ENCODE data around the gene CCND2.

Gene CCND2

DNA sequence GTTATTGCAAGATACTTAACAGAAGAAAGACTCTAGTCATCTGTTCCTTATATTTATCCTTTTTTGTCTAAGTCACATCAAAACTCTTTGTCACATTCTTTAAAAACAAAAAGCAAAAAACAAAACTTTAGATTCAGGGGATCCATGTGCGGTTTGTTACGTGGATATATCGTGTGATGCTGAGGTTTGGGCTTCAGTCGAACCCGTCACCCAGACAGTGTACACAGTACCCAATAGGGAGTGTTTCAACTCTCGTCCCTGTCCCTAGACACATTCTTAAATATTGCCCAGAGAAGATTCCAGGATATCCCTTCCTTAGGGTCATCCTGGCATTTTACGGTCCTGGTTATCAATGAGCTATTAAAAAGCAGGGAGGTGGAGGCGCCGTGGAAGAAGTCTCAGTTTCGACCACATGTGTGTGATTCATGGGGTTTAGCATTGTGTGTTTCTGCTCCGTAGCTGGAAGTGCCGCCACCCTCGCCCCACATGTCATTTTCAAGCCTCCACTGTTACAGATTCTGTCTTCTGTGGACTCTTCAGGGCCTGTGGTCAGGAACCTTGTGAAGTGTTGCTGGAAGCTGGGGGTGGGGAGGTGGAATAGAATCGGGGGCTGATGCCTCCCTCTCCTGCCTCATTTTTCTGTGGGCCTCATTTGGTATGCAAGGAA is 19.9 kb downstream of the CCND2 start:
- DNase-seq: no peak

DNA sequence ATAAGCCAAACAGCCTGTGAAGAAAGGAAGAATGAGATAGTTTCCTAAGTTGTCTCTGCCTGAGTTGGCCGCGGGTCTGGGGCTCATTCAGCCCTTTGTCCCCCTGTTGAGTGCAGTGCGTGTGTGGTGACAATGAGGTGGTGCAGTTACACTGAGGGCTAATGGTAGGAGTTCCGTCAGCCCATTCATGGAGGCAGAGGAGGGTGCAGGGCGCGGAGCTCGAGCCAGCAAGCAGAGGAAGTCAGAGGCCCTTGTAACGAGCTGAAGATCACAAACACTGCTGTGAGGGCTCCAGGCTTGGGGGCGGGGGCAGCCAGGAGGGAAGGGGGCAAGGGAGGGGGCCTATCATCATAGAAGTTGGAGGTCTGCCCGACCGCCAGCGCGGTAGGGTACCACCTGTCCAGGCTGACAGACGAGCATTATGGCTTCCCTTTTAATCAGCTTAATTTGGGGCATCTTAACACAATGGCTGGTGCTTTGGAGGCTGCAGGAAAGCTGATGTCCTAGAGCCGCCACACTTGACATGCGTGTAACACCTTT is 20.5 kb downstream of the CCND2 start:
- no peak for DNase-seq

DNA sequence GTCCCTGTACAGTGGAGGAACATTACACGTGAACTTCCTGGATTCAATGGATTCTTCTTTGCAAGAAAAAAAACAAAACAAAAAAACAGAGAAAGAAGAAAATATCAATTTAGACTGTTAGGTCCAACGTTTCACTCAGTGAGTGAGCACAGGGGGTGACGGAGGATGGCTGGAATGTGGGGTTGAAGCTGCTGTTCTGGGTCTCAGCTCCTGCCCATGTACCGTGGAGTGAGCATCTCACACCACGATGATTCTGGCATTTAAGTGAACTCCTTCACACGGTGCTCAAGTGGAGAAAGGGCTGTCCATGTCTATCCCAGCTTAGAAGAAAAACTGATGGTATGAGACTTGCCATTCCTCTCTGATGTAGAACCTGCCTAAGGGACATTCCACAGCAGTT is 23.2 kb downstream of the CCND2 start:
- no peak for DNase-seq

DNA sequence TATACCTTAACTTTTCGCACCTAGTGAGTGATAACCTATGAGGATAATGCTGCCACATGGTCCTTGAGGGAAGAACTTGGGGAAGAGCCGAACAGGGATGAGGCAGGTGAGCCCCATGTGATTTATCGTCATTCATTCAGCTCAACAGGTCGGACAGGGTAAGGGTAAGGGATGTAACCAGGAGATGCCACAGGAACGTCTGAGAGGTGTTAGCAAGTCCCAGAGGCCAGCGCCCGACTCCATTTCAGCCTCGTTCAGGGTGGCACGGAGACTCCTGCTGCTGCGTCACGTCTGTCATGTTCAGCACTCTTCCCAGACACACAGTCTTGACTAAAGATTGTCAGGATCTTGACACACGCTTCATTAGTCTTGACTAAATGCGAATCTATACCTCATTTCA is 24.1 kb downstream of the CCND2 start:
- DNase-seq: no peak

DNA sequence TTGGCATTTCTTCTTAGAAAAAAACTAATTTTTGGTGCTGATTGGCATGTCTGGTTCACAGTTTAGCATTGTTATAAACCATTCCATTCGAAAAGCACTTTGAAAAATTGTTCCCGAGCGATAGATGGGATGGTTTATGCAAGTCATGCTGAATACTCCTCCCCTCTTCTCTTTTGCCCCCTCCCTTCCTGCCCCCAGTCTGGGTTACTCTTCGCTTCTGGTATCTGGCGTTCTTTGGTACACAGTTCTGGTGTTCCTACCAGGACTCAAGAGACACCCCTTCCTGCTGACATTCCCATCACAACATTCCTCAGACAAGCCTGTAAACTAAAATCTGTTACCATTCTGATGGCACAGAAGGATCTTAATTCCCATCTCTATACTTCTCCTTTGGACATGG is 27.3 kb downstream of the CCND2 start:
- DNase-seq: no peak

DNA sequence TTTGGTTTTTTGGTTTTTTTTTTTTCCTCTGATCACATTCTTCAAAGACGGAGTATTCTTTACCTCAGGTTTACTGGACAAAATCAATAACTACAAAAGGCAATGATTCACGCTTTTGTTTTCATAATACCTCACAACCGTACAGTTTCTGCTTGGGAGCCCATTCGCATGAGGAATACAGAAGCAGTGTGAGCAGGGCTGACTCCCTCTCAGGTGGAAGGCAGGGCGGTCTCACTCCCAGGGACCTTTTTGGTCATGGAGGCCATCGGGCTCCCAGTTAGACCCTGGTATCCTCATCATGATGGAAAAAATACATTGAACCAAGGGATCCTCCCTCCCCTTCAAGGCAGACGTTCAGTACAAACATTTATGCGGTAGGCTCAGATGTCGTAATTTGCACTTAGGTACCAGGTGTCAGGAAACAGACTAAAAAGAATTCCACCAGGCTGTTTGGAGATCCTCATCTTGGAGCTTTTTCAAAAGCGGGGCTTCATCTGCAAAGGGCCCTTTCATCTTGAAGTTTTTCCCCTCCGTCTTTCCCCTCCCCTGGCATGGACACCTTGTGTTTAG is 28.5 kb downstream of the CCND2 start:
- no peak for DNase-seq

DNA sequence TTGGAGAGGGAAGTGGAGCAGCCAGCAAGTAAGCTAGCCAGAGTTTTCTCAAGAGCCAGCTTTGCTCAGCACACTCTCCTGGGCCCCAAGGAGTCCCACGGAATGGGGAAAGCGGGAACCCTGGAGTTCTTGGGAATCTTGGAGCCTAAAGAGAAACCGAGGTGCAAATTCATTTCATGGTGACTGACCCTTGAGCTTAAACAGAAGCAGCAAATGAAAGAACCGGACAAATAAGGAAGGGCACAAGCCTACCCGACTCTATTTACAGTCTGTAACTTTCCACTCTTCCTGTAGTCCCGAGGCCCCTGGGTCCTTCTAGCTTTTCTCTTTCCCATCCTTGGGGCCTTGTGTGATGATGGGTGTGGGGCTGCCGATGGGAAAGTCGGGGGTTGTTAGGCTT is 29.3 kb downstream of the CCND2 start:
- no peak for DNase-seq

DNA sequence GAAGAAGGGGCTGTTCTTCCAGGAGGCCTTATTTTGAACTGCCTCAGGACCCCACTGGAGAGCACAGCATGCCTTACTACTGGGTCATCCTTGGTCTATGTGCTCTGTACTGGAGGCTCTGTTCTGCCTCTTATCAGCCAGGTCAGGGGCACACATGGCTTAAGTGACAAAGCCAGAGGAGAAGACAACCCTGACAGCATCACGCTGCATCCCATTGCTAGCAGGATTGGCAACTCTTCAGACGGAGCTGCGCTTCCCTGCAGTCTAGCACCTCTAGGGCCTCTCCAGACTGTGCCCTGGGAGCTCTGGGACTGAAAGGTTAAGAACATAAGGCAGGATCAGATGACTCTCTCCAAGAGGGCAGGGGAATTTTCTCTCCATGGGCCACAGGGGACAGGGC is 30.2 kb downstream of the CCND2 start:
- no peak for DNase-seq

DNA sequence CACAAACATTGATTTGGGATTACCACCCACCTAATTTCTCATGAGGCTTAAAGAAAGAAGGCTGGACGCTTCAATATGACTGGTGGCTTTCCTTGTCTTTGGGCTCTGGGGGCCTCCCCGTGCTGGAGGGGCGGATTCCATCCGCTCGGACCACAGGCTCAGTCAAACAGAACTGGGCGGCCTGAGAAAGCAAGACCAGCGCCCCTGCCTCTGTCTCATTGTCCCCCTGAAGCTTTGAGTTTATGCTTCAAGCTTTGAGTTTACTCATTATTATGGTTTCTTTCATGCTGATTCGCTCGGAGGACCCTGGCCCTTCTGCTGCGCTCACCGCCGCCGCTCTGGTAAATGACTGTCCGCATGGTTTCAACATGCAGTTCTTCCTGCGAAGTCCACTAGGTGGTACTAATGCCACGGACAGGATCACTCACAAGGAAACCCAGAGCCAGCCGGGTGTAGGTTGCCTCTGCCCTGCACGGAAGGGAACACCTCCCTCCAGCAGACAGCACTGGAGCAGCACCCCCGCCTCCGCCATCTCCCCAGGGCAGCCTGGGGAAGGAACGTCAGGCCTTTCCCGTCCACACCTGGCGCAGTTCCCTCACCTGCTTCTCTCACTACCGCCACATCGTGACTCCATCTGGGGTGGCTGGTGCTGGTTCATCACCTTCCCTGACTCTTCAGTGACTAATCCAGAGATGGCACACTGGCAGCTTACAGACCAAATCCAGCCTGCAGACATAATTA is 34.2 kb downstream of the CCND2 start:
- DNase-seq: no peak

DNA sequence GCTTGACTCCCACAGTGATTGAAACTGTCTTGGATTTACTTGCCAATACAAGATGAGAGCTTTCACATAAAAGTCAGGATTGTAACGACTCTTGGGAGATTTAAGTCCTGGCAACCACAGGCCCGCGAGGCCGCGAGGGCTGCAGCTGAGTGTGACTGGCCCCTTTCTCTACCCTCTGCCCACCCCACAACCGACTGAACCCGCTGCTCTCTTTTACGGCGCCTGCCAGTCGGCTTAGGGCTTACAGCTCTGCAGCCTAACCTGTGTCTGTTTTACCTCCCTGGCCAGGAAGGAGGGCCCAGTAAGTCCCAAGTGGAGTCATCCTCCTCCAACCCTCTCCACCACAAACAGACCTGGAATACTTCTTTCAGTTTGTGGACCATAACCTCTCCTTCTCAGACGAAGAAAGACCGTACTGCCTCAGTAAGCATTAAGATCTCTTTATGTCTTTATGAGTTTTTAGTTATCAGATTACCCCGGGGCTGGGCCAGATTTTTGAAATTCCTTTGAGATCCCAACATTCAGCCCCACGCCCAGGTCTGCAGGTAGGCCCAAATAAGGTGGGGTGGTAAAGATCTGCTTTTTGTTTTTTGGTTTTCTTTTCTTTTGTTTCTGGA is 34.9 kb downstream of the CCND2 start:
- no peak for DNase-seq

DNA sequence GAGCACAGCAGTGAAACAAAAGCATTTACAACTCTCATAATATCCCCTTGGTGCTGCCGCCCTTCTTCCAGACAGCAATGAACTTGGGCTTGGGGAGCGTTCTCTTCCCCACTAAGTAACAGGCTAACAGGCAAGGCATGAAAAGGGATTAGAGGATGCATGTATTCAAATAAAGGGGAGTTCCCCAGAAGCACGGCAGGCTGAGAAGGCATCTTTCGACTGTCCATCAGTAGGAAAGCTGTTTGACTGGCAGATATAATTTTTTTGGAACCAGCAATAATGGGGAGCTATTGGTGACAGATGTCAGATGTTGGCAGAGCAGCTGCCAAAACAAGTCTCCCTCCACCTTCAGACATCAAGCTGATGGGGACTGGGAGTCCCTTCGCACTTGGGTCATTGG is 38.2 kb downstream of the CCND2 start:
- DNase-seq: no peak

DNA sequence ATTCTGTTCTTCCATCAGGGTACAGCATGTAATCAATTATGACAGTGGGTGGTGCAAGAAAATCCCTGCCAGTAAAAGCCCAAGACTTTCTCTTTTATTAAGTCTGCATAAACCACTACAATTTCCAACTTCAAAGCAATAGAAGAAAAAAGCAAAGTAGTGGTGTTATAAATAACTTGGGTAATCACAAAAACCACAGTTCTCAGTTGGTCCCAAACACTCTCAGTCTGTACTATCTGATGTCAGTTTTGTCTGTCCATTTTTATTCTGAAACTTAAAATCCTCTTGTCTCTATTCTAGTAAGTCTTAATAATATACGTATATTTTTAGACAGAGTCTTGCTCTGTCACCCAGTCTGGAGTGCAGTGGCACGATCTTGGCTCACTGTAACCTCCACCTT is 38.7 kb downstream of the CCND2 start:
- no peak for DNase-seq

DNA sequence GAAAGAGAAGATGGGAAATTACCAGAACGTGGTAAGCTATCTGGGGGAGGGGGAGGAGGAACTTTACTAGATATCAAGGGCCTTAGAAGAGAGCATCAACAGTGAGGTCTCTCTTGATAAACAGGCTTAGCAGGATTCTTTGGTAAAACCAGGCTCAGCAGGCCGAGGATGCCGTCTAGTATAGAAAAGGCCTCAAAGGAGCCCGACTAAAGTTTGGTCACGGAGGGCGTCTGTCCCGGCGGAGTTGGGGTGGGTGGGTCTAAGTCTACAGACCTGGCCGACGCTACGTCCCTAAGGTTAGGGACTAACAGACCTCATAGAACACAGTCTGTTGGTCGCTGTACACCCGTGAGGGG is 46.9 kb downstream of the CCND2 start:
- DNase-seq: no peak

DNA sequence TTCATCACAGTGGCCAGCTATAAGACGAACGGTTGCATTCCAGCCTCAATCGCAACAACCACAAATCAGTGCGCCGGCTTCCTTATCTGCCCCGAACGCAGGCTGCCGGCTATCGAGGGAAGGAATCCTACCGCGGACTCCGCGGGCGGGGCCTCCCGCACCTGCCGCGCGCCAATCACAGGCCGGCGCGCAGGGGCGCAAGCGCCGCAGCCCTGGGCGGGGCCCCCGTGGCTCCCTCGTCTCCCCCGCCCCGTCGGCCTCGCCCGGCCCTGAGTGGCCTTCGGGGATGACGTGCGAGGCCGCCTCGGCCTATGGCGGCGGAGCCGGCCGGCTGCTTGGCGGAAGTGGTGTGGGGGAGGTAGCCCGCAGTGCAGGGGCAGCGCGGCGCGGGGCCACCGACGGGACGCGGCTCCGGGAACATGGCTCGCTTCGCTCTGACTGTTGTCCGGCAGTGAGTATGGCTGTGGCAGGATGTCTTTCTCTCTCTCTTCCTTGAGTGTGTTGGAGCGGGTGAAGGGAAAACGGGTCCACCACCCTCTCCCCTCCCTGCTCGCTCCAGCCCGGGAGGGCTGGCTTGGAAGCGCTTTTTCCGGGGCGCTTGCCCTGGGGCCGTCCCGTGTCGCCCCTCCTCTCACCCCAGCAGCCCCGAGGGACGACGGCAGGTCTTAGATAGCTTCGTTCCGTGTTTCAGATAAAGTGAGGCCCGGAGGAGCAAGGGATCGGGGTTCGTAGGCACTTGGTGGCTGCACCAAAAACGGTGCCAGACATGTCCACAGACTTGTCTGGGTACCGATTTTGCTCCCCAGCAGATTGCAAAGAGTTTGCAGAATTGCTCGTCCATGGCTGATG is 47.5 kb downstream of the CCND2 start, which contains the start of gene TIGAR:
TSS of gene TIGAR (plus strand) at position 361 of the 849 bp plus-strand sequence. CDS start at position 420, 59 bp downstream.
- peak; percentile 97 for DNase-seq

DNA sequence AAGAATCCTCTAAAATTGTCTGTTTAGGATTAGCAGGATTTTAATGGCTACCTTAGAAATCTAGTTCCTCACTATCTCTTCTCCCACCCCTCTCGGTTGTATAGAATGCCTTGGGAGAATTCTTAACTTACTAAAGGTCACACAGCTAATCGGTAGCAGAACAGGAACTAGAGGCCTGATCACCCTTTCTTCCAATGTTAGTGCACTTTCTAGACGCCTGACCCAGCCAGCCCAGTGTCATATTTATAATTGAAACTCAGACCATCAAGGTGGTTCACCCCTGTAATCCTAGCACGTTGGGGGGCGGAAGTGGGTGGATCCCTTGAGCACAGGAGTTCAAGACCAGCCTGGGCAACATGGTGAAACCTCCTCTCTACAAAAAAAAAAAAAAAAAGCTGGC is 49.2 kb downstream of the CCND2 start:
- DNase-seq: no peak

Measured in OCI-M1 (cell line).